HEK293 (cell line): ENCODE data around the gene PKDCC.

Experiments
- MZF1 ChIP-seq: fragments of 450-650 bp; formaldehyde crosslinking; IDR thresholded peaks from 2 replicates; pipeline ENCODE4 v1.5.1; 2017; ENCODE audit warnings: missing biosample characterization, missing genetic modification characterization, borderline replicate concordance
- ZBTB7A ChIP-seq: fragments of 450-650 bp; formaldehyde crosslinking; IDR thresholded peaks from 2 replicates; pipeline ENCODE4 v1.5.1; 2016; ENCODE audit warnings: low read depth, missing biosample characterization, missing genetic modification characterization
- ZNF148 ChIP-seq: fragments of 450-650 bp; formaldehyde crosslinking; IDR thresholded peaks from 2 replicates; pipeline ENCODE4 v1.5.0; 2017; ENCODE audit warnings: missing biosample characterization, missing genetic modification characterization, borderline replicate concordance
- ZNF488 ChIP-seq: fragments of 450-650 bp; formaldehyde crosslinking; IDR thresholded peaks from 2 replicates; pipeline ENCODE4 v1.5.1; 2016; ENCODE audit warnings: missing biosample characterization, missing genetic modification characterization
- ZNF600 ChIP-seq: fragments of 450-650 bp; formaldehyde crosslinking; IDR thresholded peaks from 2 replicates; pipeline ENCODE4 v1.5.1; 2016; ENCODE audit warnings: missing biosample characterization, missing genetic modification characterization
- ZNF629 ChIP-seq: fragments of 450-650 bp; formaldehyde crosslinking; IDR thresholded peaks from 2 replicates; pipeline ENCODE4 v1.5.1; 2017; ENCODE audit warnings: missing biosample characterization, missing genetic modification characterization
- ZNF747 ChIP-seq: fragments of 450-650 bp; formaldehyde crosslinking; IDR thresholded peaks from 2 replicates; pipeline ENCODE4 v1.5.1; 2016; ENCODE audit warnings: missing biosample characterization, missing genetic modification characterization
- TF ChIP-seq, protein P1 (sequence below): fragments of 450-650 bp; formaldehyde crosslinking; IDR thresholded peaks from 2 replicates; pipeline ENCODE4 v1.5.1; 2016; ENCODE audit warnings: missing biosample characterization, missing genetic modification characterization
- TF ChIP-seq, protein P2 (sequence below): fragments of 450-650 bp; formaldehyde crosslinking; conservative IDR thresholded peaks from 2 replicates; pipeline ENCODE4 v1.5.1; 2016; ENCODE audit warnings: low read depth, missing biosample characterization, missing genetic modification characterization

DNA sequence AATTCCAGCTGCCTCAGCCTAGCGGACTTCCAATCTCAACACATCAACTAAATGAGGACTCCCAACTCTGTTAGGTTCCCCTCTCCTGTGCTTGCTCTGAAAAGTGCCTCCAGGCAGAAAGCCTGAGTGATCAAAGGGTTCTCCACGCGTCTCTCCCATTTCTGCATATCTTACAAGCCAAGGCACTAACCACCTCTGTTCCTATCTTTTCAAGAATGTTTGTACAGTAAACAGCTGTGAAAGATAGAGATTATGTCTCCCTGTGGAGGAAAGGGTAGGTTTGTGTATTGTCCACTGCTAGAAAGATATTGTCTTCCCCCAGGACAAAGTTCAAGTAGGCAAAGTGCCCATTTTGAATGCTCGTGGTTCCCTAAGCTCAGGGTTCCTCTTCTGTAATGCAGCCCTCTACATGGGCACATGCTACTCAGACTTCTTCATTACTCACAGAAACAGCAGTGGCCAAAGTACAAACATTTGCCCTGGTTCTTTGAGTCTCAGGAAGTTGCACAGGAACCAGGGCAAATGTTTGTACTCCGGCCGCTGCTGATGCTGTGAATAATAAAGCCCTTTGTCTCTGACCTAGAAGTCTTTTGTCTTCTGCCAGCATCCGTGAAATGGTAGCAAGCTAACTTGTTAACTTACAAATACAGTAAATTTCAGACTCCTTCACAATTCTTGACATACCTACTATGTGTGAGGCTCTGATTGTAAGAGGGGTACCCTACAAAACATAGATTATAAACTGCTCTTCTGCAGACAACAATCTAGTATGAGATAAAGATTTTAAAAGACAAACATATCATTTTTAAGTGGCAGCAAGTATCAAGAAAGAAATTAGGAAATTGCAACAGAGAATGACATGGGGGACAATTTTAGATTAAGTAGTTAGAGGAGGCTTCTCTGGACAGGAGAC is 44.5 kb downstream of the PKDCC start:
- TF ChIP-seq ZNF629 (tag by site-specific recombination) (no peak), ZNF600 (tag by site-specific recombination) (no peak), ZBTB7A (tag by site-specific recombination) (no peak), ZNF148 (tag by site-specific recombination) (no peak), ZNF747 (tag by site-specific recombination) (no peak), ZNF488 (tag by site-specific recombination) (no peak), MZF1 (tag by site-specific recombination) (no peak)
- TF ChIP-seq, protein P1, sequence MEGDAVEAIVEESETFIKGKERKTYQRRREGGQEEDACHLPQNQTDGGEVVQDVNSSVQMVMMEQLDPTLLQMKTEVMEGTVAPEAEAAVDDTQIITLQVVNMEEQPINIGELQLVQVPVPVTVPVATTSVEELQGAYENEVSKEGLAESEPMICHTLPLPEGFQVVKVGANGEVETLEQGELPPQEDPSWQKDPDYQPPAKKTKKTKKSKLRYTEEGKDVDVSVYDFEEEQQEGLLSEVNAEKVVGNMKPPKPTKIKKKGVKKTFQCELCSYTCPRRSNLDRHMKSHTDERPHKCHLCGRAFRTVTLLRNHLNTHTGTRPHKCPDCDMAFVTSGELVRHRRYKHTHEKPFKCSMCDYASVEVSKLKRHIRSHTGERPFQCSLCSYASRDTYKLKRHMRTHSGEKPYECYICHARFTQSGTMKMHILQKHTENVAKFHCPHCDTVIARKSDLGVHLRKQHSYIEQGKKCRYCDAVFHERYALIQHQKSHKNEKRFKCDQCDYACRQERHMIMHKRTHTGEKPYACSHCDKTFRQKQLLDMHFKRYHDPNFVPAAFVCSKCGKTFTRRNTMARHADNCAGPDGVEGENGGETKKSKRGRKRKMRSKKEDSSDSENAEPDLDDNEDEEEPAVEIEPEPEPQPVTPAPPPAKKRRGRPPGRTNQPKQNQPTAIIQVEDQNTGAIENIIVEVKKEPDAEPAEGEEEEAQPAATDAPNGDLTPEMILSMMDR (tag by site-specific recombination): no peak
- TF ChIP-seq, protein P2, sequence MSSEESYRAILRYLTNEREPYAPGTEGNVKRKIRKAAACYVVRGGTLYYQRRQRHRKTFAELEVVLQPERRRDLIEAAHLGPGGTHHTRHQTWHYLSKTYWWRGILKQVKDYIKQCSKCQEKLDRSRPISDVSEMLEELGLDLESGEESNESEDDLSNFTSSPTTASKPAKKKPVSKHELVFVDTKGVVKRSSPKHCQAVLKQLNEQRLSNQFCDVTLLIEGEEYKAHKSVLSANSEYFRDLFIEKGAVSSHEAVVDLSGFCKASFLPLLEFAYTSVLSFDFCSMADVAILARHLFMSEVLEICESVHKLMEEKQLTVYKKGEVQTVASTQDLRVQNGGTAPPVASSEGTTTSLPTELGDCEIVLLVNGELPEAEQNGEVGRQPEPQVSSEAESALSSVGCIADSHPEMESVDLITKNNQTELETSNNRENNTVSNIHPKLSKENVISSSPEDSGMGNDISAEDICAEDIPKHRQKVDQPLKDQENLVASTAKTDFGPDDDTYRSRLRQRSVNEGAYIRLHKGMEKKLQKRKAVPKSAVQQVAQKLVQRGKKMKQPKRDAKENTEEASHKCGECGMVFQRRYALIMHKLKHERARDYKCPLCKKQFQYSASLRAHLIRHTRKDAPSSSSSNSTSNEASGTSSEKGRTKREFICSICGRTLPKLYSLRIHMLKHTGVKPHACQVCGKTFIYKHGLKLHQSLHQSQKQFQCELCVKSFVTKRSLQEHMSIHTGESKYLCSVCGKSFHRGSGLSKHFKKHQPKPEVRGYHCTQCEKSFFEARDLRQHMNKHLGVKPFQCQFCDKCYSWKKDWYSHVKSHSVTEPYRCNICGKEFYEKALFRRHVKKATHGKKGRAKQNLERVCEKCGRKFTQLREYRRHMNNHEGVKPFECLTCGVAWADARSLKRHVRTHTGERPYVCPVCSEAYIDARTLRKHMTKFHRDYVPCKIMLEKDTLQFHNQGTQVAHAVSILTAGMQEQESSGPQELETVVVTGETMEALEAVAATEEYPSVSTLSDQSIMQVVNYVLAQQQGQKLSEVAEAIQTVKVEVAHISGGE (tag by site-specific recombination): no peak
